BLaER1 (cell line): ENCODE results near the gene COMT.

Experiments used
- H3K27ac ChIP-seq: shearing (Covaris generic); formaldehyde crosslinking; 2 replicates; pipeline ENCODE4 v1.8.1; 2022
- H3K27me3 ChIP-seq: shearing (Covaris generic); formaldehyde crosslinking; 2 replicates; pipeline ENCODE4 v1.8.1; 2022
- H3K36me3 ChIP-seq: shearing (Covaris generic); formaldehyde crosslinking; 2 replicates; pipeline ENCODE4 v1.8.1; 2022
- H3K4me1 ChIP-seq: shearing (Covaris generic); formaldehyde crosslinking; 2 replicates; pipeline ENCODE4 v1.8.1; 2022
- H3K4me2 ChIP-seq: shearing (Covaris generic); formaldehyde crosslinking; 2 replicates; pipeline ENCODE4 v1.8.1; 2022
- H3K4me3 ChIP-seq: shearing (Covaris generic); formaldehyde crosslinking; 2 replicates; pipeline ENCODE4 v1.8.1; 2022
- H3K9ac ChIP-seq: shearing (Covaris generic); formaldehyde crosslinking; 2 replicates; pipeline ENCODE4 v1.8.1; 2022
- H3K9me3 ChIP-seq: shearing (Covaris generic); formaldehyde crosslinking; 2 replicates; pipeline ENCODE4 v1.8.1; 2022
- H4K20me1 ChIP-seq: shearing (Covaris generic); formaldehyde crosslinking; 2 replicates; pipeline ENCODE4 v1.8.1; 2022
- Cebpa-rat ChIP-seq: shearing (Covaris generic); IDR thresholded peaks from 2 replicates; pipeline ENCODE4 v1.8.1; 2022

Gene COMT

GRCh38 chr22:19914201-19914943 lies 27.2 kb upstream of the COMT start:
- Histone ChIP-seq H3K4me3 (no peak overlapping the region), H3K4me2 (no peak overlapping the region), H3K27me3 (no peaks in the 10 kb centered on the region), H4K20me1 (no peaks in the 10 kb centered on the region), H3K4me1 (peaks cover 47% of the 10 kb centered on the region), H3K9me3 (peaks cover 11% of the 10 kb centered on the region), H3K36me3 (peaks cover 74% of the 10 kb centered on the region), H3K9ac (no peak overlapping the region), H3K27ac (no peak overlapping the region)
- no peak for TF ChIP-seq Cebpa-rat

GRCh38 chr22:19915287-19915954 lies 26.2 kb upstream of the COMT start:
- H3K4me3 ChIP-seq, result no peak overlapping the region
- peaks cover 41% of the 10 kb centered on the region for H3K4me1 ChIP-seq
- H3K36me3 ChIP-seq, result peaks cover 73% of the 10 kb centered on the region
- peaks cover 11% of the 10 kb centered on the region for H3K9me3 ChIP-seq
- H3K27ac ChIP-seq, result 0 out of 2 replicates have a peak overlapping the region, but pooled peaks have one; percentile 29
- no peaks in the 10 kb centered on the region for H4K20me1 ChIP-seq
- no peak for TF ChIP-seq Cebpa-rat
- no peaks in the 10 kb centered on the region for H3K27me3 ChIP-seq
- H3K9ac ChIP-seq, result no peak overlapping the region
- peak overlapping the region; percentile 60 for H3K4me2 ChIP-seq

GRCh38 chr22:19916006-19916405 lies 25.6 kb upstream of the COMT start:
- Histone ChIP-seq H3K27ac (0 out of 2 replicates have a peak overlapping the region, but pooled peaks have one; percentile 29), H3K4me2 (peak overlapping the region; percentile 60), H3K27me3 (no peaks in the 10 kb centered on the region), H4K20me1 (no peaks in the 10 kb centered on the region), H3K4me1 (peaks cover 41% of the 10 kb centered on the region), H3K9ac (no peak overlapping the region), H3K4me3 (no peak overlapping the region), H3K36me3 (peaks cover 70% of the 10 kb centered on the region), H3K9me3 (peaks cover 11% of the 10 kb centered on the region)
- no peak for TF ChIP-seq Cebpa-rat

- H3K4me1 ChIP-seq, result peaks cover 37% of the 10 kb centered on the region
- peak overlapping the region; percentile 60 for H3K4me2 ChIP-seq
- H3K9ac ChIP-seq, result peak overlapping the region; percentile 18
- no peaks in the 10 kb centered on the region for H4K20me1 ChIP-seq
- TF ChIP-seq Cebpa-rat, result no peak
- H3K4me3 ChIP-seq, result no peak overlapping the region
- H3K27me3 ChIP-seq, result no peaks in the 10 kb centered on the region
- peak overlapping the region; percentile 56 for H3K27ac ChIP-seq
- H3K36me3 ChIP-seq, result peaks cover 62% of the 10 kb centered on the region
- peaks cover 11% of the 10 kb centered on the region for H3K9me3 ChIP-seq
These were observed 24.6 kb upstream of the COMT start for GRCh38 chr22:19916941-19917340.

GRCh38 chr22:19917389-19918138 lies 24.0 kb upstream of the COMT start:
- Histone ChIP-seq H3K4me2 (peak overlapping the region; percentile 60), H3K4me1 (peaks cover 31% of the 10 kb centered on the region), H4K20me1 (no peaks in the 10 kb centered on the region), H3K27me3 (no peaks in the 10 kb centered on the region), H3K9ac (peak overlapping the region; percentile 18), H3K4me3 (no peak overlapping the region), H3K36me3 (peaks cover 58% of the 10 kb centered on the region), H3K9me3 (peaks cover 11% of the 10 kb centered on the region), H3K27ac (peak overlapping the region; percentile 56)
- TF ChIP-seq Cebpa-rat, result no peak

- no peak overlapping the region for H3K4me2 ChIP-seq
- H3K4me1 ChIP-seq, result peaks cover 24% of the 10 kb centered on the region
- no peaks in the 10 kb centered on the region for H4K20me1 ChIP-seq
- H3K9me3 ChIP-seq, result peaks cover 7% of the 10 kb centered on the region
- H3K4me3 ChIP-seq, result no peak overlapping the region
- no peak overlapping the region for H3K9ac ChIP-seq
- no peak overlapping the region for H3K27ac ChIP-seq
- no peak for TF ChIP-seq Cebpa-rat
- peaks cover 54% of the 10 kb centered on the region for H3K36me3 ChIP-seq
- no peaks in the 10 kb centered on the region for H3K27me3 ChIP-seq
These were observed 23.1 kb upstream of the COMT start for GRCh38 chr22:19918332-19919106.

GRCh38 chr22:19919701-19920363 lies 21.7 kb upstream of the COMT start:
- Histone ChIP-seq H3K36me3 (peaks cover 47% of the 10 kb centered on the region), H3K4me1 (peaks cover 24% of the 10 kb centered on the region), H4K20me1 (no peaks in the 10 kb centered on the region), H3K27ac (no peak overlapping the region), H3K9ac (no peak overlapping the region), H3K4me2 (no peak overlapping the region), H3K9me3 (no peaks in the 10 kb centered on the region), H3K27me3 (no peaks in the 10 kb centered on the region), H3K4me3 (no peak overlapping the region)
- no peak for TF ChIP-seq Cebpa-rat

GRCh38 chr22:19921544-19922081 lies 20.0 kb upstream of the COMT start:
- Histone ChIP-seq H4K20me1 (no peaks in the 10 kb centered on the region), H3K4me2 (no peak overlapping the region), H3K4me1 (peaks cover 11% of the 10 kb centered on the region), H3K9me3 (no peaks in the 10 kb centered on the region), H3K27ac (no peak overlapping the region), H3K4me3 (no peak overlapping the region), H3K9ac (no peak overlapping the region), H3K36me3 (peaks cover 38% of the 10 kb centered on the region), H3K27me3 (no peaks in the 10 kb centered on the region)
- TF ChIP-seq Cebpa-rat, result no peak
